ENCODE data around the gene GPR162.
A peak's percentile ranks its signal among the peaks of the same experiment; 100 is the strongest.

Gene GPR162

GRCh38 chr12:6821591-6822425, at the start of gene GPR162:
TSS of gene GPR162 (plus strand) at chr12:6821821. CDS start at chr12:6823899, 2,078 bp downstream.
- no peak for DNase-seq

DNA sequence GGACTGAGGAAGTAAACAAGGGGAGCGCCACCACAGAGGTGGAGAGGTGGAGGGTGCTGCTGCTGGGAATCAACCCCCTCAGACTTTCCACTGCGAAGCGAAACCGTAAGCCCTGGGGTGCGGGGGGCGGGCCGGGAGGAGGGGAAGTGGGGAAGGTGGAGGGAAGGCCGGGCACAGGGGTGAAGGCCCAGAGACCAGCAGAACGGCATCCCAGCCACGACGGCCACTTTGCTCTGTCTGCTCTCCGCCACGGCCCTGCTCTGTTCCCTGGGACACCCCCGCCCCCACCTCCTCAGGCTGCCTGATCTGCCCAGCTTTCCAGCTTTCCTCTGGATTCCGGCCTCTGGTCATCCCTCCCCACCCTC, 49.3 kb upstream of the GPR162 start, which contains the start of gene LAG3:
Gene LAG3, plus strand, starts transcription at position 190 of the 365 bp plus-strand sequence. CDS start 333 bp downstream, outside the sequence.
- DNase-seq: no peak

- no peak for DNase-seq
Measured at GRCh38 chr12:6772726-6773589, 48.7 kb upstream of the GPR162 start.

- DNase-seq: no peak
Measured at GRCh38 chr12:6773590-6774351, 47.9 kb upstream of the GPR162 start.

- no peak for DNase-seq
Measured at GRCh38 chr12:6774499-6775062, 47.0 kb upstream of the GPR162 start.

DNA sequence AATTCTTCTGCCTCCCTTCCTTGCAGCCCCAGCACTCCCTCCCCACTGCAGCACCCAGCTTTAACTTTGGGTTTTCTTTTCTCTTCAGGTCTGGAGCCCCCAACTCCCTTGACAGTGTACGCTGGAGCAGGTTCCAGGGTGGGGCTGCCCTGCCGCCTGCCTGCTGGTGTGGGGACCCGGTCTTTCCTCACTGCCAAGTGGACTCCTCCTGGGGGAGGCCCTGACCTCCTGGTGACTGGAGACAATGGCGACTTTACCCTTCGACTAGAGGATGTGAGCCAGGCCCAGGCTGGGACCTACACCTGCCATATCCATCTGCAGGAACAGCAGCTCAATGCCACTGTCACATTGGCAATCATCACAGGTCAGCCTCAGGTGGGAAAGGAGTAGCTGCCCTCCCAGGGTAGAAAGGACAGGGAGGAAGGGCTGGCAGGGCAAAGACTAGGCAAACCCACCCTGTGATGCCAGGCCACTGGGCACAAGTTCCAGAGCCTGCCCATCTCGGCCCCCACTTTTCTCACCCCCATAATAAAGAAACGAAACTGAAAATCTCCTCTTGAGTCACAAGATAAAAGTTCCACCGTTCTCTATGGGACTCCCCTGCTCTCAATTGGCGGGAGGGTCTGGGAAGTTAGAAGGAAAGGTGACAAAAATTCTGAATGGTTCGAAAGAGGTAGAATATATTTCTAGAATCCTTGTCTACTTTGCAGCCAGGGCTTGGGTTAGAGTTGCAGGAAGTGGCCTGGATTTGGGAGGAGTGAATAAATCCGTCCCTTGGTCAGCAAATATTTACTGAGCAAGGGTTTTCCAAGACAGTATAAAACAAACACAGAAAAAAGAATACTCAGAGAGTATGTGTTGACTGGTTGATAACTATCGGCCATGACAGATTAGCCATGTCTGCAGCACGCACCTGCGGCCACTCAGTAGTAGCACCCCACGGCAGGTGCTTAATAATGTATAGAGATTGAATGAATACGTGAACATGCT, 46.1 kb upstream of the GPR162 start:
- DNase-seq: no peak

DNA sequence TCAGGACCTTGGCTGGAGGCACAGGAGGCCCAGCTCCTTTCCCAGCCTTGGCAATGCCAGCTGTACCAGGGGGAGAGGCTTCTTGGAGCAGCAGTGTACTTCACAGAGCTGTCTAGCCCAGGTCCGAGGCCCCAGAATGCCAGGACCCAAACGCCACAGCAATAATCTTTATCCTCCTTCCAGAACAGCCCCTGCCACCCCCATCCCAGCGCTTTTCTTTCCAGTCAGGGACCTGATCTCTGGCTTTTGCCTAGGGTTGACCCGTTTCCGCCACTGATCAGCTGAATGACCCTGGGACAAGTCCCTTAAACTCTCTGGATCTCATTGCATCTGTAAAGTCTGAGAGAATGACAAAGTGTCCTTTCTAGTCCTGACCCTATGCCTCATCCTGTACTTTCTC, 44.2 kb upstream of the GPR162 start:
- DNase-seq: no peak

DNA sequence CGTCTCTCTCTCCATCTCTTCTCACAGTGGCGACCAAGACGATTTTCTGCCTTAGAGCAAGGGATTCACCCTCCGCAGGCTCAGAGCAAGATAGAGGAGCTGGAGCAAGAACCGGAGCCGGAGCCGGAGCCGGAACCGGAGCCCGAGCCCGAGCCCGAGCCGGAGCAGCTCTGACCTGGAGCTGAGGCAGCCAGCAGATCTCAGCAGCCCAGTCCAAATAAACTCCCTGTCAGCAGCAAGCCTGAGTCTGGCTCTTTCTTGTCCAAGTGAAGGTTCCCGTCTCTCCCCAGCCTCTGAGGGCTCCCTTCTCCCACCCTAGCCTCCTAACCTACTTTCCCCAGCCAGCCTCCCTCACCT, 43.4 kb upstream of the GPR162 start:
- no peak for DNase-seq

- peak; percentile 70 for DNase-seq
Measured at GRCh38 chr12:6778574-6779550, 42.8 kb upstream of the GPR162 start.

DNA sequence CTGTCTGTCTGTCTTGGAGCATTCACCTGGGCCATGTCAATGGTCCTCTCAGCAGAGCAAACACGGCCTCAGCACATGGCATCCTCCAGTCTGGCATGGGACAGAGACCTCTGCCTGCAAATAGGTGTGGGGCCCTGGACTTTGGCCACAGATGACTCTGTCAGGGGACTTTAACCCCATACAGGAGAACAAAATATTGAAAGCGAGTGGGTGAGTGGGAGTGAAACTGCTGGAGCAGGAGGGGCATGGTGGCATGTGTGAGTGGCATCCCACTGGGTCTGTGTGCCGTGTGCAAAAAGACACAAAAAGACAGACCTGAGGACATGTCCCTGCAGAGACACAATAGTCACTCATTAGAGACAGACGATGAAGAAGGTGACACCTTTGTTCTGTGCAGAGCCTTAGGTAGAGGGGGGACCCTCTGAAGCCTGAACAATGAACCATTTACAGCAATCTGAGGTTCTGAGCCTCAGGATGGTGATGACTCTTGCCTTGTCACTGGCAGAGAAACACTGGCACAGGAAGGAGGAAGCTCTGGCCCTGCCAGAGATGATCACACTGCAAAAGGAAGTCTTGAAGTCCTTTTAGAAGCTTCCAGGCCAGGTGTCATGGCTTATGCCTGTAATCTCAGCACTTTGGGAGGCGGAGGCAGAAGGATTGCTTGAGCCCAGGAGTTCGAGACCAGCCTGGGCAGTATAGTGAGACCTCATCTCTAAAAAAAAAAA, 41.8 kb upstream of the GPR162 start:
- no peak for DNase-seq

- DNase-seq: no peak
Measured at GRCh38 chr12:6780573-6780972, 41.0 kb upstream of the GPR162 start.

DNA sequence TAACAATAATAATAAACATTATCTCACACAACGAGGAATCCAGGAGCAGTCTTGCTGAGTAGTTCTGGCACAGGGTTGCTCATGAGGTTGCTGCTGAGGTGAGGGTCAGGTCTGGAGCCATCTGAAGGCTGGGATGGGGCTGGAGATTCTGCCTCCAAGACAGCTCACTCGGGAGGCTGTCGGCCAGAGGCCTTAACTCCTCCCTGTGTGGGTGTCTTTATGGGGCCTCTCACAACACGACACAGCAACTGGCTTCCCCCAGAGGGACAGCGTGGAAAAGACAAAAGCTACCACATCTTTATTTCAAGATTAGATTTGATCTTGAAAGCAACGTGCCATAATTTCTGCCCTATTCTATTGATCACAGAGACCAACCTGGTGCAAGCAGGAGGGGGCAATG, 39.5 kb upstream of the GPR162 start:
- DNase-seq: no peak

DNA sequence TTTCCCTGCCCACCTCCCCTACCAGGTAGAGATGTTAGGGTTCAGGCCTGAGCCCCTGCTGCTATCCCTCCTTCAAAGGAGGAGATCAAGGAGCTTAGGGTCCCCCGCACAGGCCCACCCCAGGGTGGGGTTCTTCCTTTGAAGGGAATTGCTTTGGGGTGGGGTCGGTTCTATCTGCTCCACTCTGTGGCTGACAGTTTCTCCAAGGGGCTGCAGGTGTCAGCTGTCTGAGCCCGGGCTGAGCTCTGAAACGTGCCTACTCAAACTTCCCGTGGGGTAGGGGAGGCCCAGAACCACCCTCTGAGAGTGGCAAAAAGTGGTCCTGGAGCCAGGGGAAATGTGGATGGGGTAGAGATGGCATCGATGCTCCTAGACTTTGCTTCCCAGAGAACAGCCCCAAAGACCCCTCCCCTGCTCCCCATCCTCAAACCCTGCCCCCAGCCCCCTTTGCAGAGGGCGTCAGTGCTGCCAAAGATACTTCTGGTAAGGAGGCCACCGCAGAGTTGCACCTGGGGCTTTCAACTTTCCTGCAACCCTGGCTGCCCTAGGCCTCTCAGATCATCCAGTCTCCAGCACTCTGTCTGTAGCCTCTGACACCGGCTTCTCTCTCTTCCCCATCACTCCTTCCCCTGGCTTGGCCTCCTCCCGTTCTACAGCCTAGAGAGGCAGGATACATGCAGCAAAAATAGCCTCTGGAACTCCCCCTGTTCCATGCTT, 38.6 kb upstream of the GPR162 start:
- DNase-seq: no peak

DNA sequence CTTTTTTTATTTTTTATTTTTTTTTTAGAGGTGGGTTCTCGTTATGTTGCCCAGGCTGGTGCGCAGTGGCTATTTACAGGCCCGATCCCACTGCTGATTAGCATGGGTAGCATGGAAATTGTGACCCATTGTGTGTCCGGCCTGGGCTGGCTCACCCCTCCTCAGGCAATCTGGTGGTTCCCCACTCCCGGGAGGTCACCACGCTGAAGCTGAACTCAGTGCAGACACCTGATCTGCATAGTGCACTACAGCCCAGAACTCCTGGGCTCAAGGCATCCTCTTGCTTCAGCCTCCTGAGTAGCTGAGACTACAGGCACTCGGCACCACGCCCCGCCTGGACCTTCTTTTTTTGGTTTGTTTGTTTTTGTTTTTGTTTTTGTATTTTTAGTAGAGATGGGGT, 37.8 kb upstream of the GPR162 start:
- no peak for DNase-seq

- DNase-seq: no peak
Measured at GRCh38 chr12:6784296-6784695, 37.3 kb upstream of the GPR162 start.

GRCh38 chr12:6784761-6785160, 36.9 kb upstream of the GPR162 start:
- DNase-seq: no peak

GRCh38 chr12:6786416-6787094, 35.1 kb upstream of the GPR162 start:
- DNase-seq: no peak

DNA sequence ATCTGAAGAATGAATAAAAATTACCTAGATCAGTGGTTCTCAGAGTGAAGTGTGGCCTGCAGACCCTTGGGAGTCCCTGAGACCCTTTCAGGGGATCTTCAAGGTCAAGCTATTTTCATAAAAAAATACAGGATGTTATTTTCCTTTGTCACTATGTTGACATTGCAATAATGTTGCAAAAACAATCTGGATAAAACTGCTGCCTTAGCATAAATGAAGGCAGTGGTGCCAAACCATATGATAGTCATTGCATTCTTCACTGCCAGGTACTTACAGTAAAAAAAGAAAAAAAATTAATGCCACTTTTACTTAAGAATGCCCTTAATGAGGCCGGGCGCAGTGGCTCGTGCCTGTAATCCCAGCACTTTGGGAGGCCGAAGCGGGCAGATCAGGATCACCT, 34.3 kb upstream of the GPR162 start:
- DNase-seq: no peak
